SJSA1 (cell line): Measurements from ENCODE around the gene KPNA4. TPM values are rescaled to one million over a fixed set of nuclear protein-coding genes. Genes with fewer than 3 reads are reported as not detected.

ENCODE experiments used
- DNase-seq, 2 experiments: peaks; one replicate each; pipeline ENCODE4 v3.0.0-alpha.2; 2015 to 2020; ENCODE audit warnings: low spot score in 2 of 2, low read depth in 1 of 2
- H3K27ac ChIP-seq: fragments of 250-450 bp; sonication (Bioruptor Pico); 2 replicates; pipeline ENCODE4 v1.5.1; 2020; ENCODE audit warnings: mild to moderate bottlenecking, moderate library complexity
- H3K27me3 ChIP-seq: fragments of 250-450 bp; sonication (Bioruptor Pico); replicated peaks from 2 replicates; pipeline ENCODE4 v1.5.1; 2020; ENCODE audit warnings: mild to moderate bottlenecking, moderate library complexity
- H3K36me3 ChIP-seq: fragments of 250-450 bp; sonication (Bioruptor Pico); 2 replicates; pipeline ENCODE4 v1.5.1; 2020; ENCODE audit warnings: mild to moderate bottlenecking
- H3K4me1 ChIP-seq: fragments of 250-450 bp; sonication (Bioruptor Pico); replicated peaks from 2 replicates; pipeline ENCODE4 v1.6.1; 2021; ENCODE audit warnings: mild to moderate bottlenecking
- H3K4me3 ChIP-seq: fragments of 250-450 bp; sonication (Bioruptor Pico); 2 replicates; pipeline ENCODE4 v1.5.1; 2020; ENCODE audit warnings: mild to moderate bottlenecking
- H3K9me3 ChIP-seq: fragments of 250-450 bp; sonication (Bioruptor Pico); replicated peaks from 2 replicates; pipeline ENCODE4 v1.5.1; 2020; ENCODE audit warnings: mild to moderate bottlenecking
- total RNA-seq: library from RNA; depleted of rRNA; stranded (reverse); fragments of >200 nt; shearing (Covaris generic); gene quantifications from 2 replicates; pipeline ENCODE4 v1.2.3, GENCODE V29; 2014

KPNA4 gene
- total RNA-seq, 1 experiment from 2014 or later: 24.3 TPM

DNA sequence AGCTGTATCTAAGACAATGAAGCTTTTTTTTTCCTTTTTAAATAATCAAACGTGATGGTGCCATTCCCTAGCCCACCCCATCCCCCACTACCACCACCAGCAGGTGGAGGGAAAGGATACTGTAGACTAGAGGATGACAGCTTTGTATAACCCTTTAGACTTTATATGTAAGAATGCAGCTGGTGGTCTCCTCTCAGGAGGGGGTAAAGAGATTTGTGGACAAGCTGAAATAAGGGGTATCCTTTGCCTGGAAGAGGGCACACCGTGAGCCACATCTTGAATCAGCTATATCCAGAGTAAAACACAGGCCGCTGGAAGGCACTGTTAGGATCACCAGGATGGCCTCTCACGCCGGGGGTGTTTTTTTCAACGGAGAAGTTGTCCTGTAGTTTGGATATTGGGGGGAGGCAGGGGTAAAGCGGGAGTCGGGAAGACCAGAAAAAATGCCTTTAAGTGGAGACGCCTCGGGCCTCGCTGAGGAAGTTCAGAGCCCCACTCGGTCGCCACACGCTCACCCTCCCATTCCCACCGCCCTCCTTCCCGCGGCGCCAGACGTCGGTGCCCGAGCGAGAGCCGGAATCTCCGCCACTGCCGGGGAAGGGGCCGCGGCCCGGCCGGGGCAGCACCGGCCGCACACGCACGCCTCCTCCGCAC lies 986 bp downstream of the KPNA4 start:
- Histone ChIP-seq H3K9me3 (no peaks in the 10 kb centered on the region), H3K27ac (peak overlapping the region; percentile 22; the same call in 1 of the 2 replicates), H3K4me1 (peaks cover 9% of the 10 kb centered on the region; the same call in 1 of the 2 replicates), H3K27me3 (no peaks in the 10 kb centered on the region), H3K4me3 (peak overlapping the region; percentile 49), H3K36me3 (peaks cover 33% of the 10 kb centered on the region)
- peak in 1 of 2 experiments; percentile 28 for DNase-seq

DNA sequence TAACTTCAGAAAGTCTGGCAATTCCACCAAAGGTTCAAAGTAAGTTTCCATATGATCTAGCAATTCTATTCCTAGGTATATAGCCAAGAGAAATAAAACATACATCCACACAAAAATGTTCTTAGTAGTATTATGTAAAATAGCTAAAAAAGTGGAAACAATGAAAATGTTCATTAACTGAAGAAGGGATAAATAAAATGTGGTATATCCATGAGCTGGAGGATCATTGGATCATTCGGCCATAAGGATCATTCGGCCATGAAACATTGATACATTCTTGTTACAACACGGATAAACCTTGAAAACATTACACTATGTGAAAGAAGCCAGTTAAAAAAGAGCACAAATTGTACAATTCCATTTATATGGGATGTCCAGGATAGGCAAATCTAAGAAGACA lies 2.4 kb downstream of the KPNA4 start:
- Histone ChIP-seq H3K9me3 (no peaks in the 10 kb centered on the region), H3K27me3 (no peaks in the 10 kb centered on the region), H3K27ac (no peak overlapping the region), H3K4me1 (peaks cover 9% of the 10 kb centered on the region; the same call in 1 of the 2 replicates), H3K4me3 (no peak overlapping the region), H3K36me3 (peaks cover 23% of the 10 kb centered on the region)
- no peak for DNase-seq

DNA sequence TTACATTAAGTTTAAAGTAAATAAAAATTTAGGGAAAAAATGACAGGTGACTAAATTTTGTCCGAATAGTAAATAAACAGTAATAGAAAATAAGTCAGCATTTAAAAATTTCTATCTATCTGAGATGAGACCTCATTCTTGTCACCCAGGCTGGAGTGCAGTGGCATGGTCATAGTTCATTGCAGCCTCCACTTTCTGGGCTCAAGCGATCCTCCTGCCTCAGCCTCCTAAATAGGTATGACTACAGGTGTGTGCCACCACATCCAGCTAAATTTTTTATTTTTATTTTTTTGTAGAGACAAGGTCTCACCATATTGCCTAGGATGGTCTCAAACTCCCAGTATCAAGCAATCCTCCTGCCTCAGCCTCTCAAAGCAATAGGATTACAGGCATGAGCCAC lies 7.8 kb downstream of the KPNA4 start:
- H3K4me1 ChIP-seq: no peaks in the 10 kb centered on the region
- no peaks in the 10 kb centered on the region for H3K27me3 ChIP-seq
- no peak overlapping the region for H3K4me3 ChIP-seq
- H3K27ac ChIP-seq: no peak overlapping the region
- DNase-seq: no peak
- H3K36me3 ChIP-seq: peaks cover 4% of the 10 kb centered on the region
- H3K9me3 ChIP-seq: no peaks in the 10 kb centered on the region

- no peak overlapping the region for H3K27ac ChIP-seq
- peaks cover 8% of the 10 kb centered on the region for H3K36me3 ChIP-seq
- no peak for DNase-seq
- no peak overlapping the region for H3K4me3 ChIP-seq
- no peaks in the 10 kb centered on the region for H3K4me1 ChIP-seq
- no peaks in the 10 kb centered on the region for H3K27me3 ChIP-seq
- 0 out of 2 replicates have a peak, but pooled peaks cover under 1% of the 10 kb centered on the region for H3K9me3 ChIP-seq
Measured at GRCh38 chr3:160556141-160556540, 9.2 kb downstream of the KPNA4 start.

DNA sequence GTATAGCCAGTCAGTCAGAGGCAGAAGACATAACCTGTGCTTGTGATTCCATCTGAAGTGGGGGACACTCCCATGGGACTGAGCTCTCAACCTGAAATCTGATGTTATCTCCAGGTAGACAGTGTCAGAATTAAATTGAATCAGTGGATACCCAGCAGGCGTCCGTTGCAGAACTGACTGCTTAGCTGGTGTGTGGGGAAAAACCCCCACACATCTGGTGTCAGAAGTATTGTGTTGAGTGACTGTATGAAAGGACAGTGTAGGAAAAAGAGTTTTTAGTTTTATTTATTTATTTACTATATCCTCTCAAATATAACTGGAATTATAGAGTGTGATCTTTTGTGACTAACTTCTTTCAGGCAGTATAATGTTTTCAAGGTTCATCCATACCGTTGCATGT lies 10.4 kb downstream of the KPNA4 start:
- no peaks in the 10 kb centered on the region for H3K27me3 ChIP-seq
- H3K4me1 ChIP-seq: no peaks in the 10 kb centered on the region
- no peak overlapping the region for H3K4me3 ChIP-seq
- H3K36me3 ChIP-seq: peaks cover 19% of the 10 kb centered on the region
- DNase-seq: no peak
- no peak overlapping the region for H3K27ac ChIP-seq
- 0 out of 2 replicates have a peak, but pooled peaks cover 9% of the 10 kb centered on the region for H3K9me3 ChIP-seq

DNA sequence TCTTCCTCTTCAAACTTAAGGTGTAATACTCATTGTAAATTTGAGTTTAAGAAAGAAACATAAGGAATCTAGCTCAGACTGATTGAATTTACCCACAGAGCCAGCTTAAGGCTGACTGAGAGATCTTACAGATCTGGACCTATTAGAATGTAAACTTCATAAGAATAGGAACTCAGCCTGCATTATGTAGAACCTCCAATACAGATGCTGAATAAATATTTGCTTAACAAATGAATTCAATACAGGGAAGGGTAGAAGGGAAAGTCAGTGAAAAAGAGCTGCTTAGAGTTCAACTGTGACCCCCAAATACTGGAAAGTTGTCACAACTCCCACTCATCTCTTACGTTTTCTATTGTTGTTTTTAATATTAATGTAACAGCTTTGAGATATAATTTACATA lies 11.5 kb downstream of the KPNA4 start:
- H3K4me3 ChIP-seq: no peak overlapping the region
- 0 out of 2 replicates have a peak, but pooled peaks cover 9% of the 10 kb centered on the region for H3K9me3 ChIP-seq
- DNase-seq: no peak
- H3K27me3 ChIP-seq: no peaks in the 10 kb centered on the region
- no peak overlapping the region for H3K27ac ChIP-seq
- no peaks in the 10 kb centered on the region for H3K4me1 ChIP-seq
- peaks cover 31% of the 10 kb centered on the region for H3K36me3 ChIP-seq

DNA sequence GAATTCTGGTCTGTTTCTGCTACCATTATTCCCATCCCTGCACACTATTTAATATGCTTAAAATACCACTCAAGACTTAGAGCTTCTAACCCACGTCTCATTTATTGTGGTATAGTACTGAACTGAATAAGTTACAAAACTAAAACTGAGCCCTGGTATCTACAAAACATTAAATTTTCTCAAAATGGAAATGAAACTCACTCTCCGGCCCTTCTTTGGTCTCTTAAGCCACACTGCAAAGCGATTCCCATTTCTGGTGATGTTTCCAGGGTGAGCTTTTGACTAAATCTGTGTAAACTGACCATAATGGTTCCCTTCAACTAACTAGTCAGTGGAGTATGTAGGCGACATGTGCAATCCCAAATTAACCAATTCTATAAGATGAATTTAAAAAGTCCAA lies 18.6 kb downstream of the KPNA4 start:
- no peak overlapping the region for H3K27ac ChIP-seq
- no peaks in the 10 kb centered on the region for H3K4me1 ChIP-seq
- H3K9me3 ChIP-seq: 0 out of 2 replicates have a peak, but pooled peaks cover 9% of the 10 kb centered on the region
- H3K4me3 ChIP-seq: no peak overlapping the region
- H3K27me3 ChIP-seq: no peaks in the 10 kb centered on the region
- DNase-seq: no peak
- H3K36me3 ChIP-seq: peaks cover 39% of the 10 kb centered on the region

- no peaks in the 10 kb centered on the region for H3K27me3 ChIP-seq
- peaks cover 33% of the 10 kb centered on the region for H3K36me3 ChIP-seq
- H3K4me3 ChIP-seq: no peak overlapping the region
- H3K9me3 ChIP-seq: 0 out of 2 replicates have a peak, but pooled peaks cover 4% of the 10 kb centered on the region
- no peak for DNase-seq
- no peaks in the 10 kb centered on the region for H3K4me1 ChIP-seq
- H3K27ac ChIP-seq: no peak overlapping the region
Measured at GRCh38 chr3:160545504-160545871, 19.9 kb downstream of the KPNA4 start.

GRCh38 chr3:160544844-160545503 lies 20.4 kb downstream of the KPNA4 start:
- no peak overlapping the region for H3K4me3 ChIP-seq
- peaks cover 27% of the 10 kb centered on the region for H3K36me3 ChIP-seq
- DNase-seq: no peak
- H3K27ac ChIP-seq: no peak overlapping the region
- H3K4me1 ChIP-seq: no peaks in the 10 kb centered on the region
- H3K27me3 ChIP-seq: no peaks in the 10 kb centered on the region
- no peaks in the 10 kb centered on the region for H3K9me3 ChIP-seq

GRCh38 chr3:160540551-160540950 lies 24.8 kb downstream of the KPNA4 start:
- Histone ChIP-seq H3K27me3 (no peaks in the 10 kb centered on the region), H3K4me3 (no peak overlapping the region), H3K27ac (no peak overlapping the region), H3K36me3 (peaks cover 8% of the 10 kb centered on the region), H3K9me3 (no peaks in the 10 kb centered on the region), H3K4me1 (no peaks in the 10 kb centered on the region)
- DNase-seq: no peak

- Histone ChIP-seq H3K9me3 (no peaks in the 10 kb centered on the region), H3K4me3 (no peak overlapping the region), H3K36me3 (peaks cover 18% of the 10 kb centered on the region), H3K4me1 (no peaks in the 10 kb centered on the region), H3K27me3 (no peaks in the 10 kb centered on the region), H3K27ac (no peak overlapping the region)
- no peak for DNase-seq
Measured at GRCh38 chr3:160538895-160539294, 26.5 kb downstream of the KPNA4 start.

GRCh38 chr3:160537729-160538128 lies 27.6 kb downstream of the KPNA4 start:
- no peaks in the 10 kb centered on the region for H3K4me1 ChIP-seq

GRCh38 chr3:160532371-160532770 lies 33.0 kb downstream of the KPNA4 start:
- Histone ChIP-seq H3K27me3 (no peaks in the 10 kb centered on the region), H3K4me1 (no peaks in the 10 kb centered on the region), H3K4me3 (no peak overlapping the region), H3K27ac (no peak overlapping the region), H3K36me3 (peaks cover 61% of the 10 kb centered on the region), H3K9me3 (no peaks in the 10 kb centered on the region)
- DNase-seq: no peak

More at GRCh38 chr3:160537729-160538128, 27.6 kb downstream of the KPNA4 start:
- Histone ChIP-seq H3K27me3 (no peaks in the 10 kb centered on the region), H3K36me3 (peaks cover 28% of the 10 kb centered on the region), H3K9me3 (no peaks in the 10 kb centered on the region), H3K4me3 (no peak overlapping the region), H3K27ac (no peak overlapping the region)
- DNase-seq: no peak

GRCh38 chr3:160531311-160531710 lies 34.1 kb downstream of the KPNA4 start:
- no peak for DNase-seq
- Histone ChIP-seq H3K27me3 (no peaks in the 10 kb centered on the region), H3K36me3 (peaks cover 72% of the 10 kb centered on the region), H3K27ac (no peak overlapping the region), H3K4me3 (no peak overlapping the region), H3K9me3 (no peaks in the 10 kb centered on the region), H3K4me1 (no peaks in the 10 kb centered on the region)
